GM19468 (cell line): ENCODE measurements around the gene POLR2J.

Experiments used
- ATAC-seq: cut with Tn5 transposase; IDR thresholded peaks from one replicate; pipeline ENCODE4 v1.9.1; 2021; ENCODE audit warnings: mild to moderate bottlenecking, moderate library complexity, moderate number of reproducible peaks; ENCODE audit not compliant: unreplicated experiment; ENCODE audit errors: extremely low read depth

The POLR2J gene

GRCh38 chr7:102444961-102445673, 33.6 kb downstream of the POLR2J start:
- no peak for ATAC-seq

GRCh38 chr7:102439963-102440795, 38.5 kb downstream of the POLR2J start:
- ATAC-seq = no peak

GRCh38 chr7:102436118-102436517, 42.6 kb downstream of the POLR2J start:
- ATAC-seq = no peak

GRCh38 chr7:102434039-102434486, 44.7 kb downstream of the POLR2J start:
- ATAC-seq = no peak

GRCh38 chr7:102433219-102434038, 45.3 kb downstream of the POLR2J start, which contains the start of gene ORAI2:
TSS of gene ORAI2 (plus strand) at chr7:102433575. CDS start at chr7:102438957, 5,382 bp downstream.
- ATAC-seq = peak; percentile 46

- ATAC-seq = peak; percentile 5
Observed at GRCh38 chr7:102432442-102433218, 46.1 kb downstream of the POLR2J start.

GRCh38 chr7:102431617-102432298, 47.0 kb downstream of the POLR2J start:
- ATAC-seq = no peak

- ATAC-seq = no peak
Observed at GRCh38 chr7:102429141-102429899, 49.4 kb downstream of the POLR2J start.

GRCh38 chr7:102427019-102427405, 51.7 kb downstream of the POLR2J start:
- no peak for ATAC-seq

GRCh38 chr7:102426268-102427018, 52.3 kb downstream of the POLR2J start:
- peak; percentile 19 for ATAC-seq

GRCh38 chr7:102425639-102426267, 53.0 kb downstream of the POLR2J start:
- no peak for ATAC-seq

GRCh38 chr7:102424787-102425218, 53.9 kb downstream of the POLR2J start:
- no peak for ATAC-seq

GRCh38 chr7:102424129-102424551, 54.6 kb downstream of the POLR2J start:
- no peak for ATAC-seq
